HCT116 (cell line): Measurements from ENCODE around the gene TP63. TPM values are rescaled to one million over a fixed set of nuclear protein-coding genes. Genes with fewer than 3 reads are reported as not detected.
A peak's percentile ranks its signal among the peaks of the same experiment; 100 is the strongest.

Experiments used
- ATAC-seq: fragments of 200-7000 bp; cut with Tn5 transposase; 2 replicates; pipeline ENCODE4 v1.9.1; 2020; ENCODE audit warnings: mild to moderate bottlenecking, moderate library complexity
- BruUV-seq: library from RNA; stranded (reverse); fragments of 400-500 nt; replicated peaks from 2 replicates; lab custom pipeline; 2021; lab: Mats Ljungman, UMichigan
- CTCF ChIA-PET: fragments of 300-600 bp; sonication (Branson Sonifier 250); formaldehyde crosslinking; loops from one replicate; lab custom pipeline; 2021; ENCODE audit warnings: antibody characterized with exemption; lab: Charles Lee
- POLR2A ChIA-PET: fragments of 300-600, 350-600 bp; sonication (Branson Sonifier 250); formaldehyde crosslinking; loops from one replicate; lab custom pipeline; 2021; ENCODE audit warnings: antibody characterized with exemption; lab: Charles Lee
- RAD21 ChIA-PET, 2 experiments: fragments of 300-600 bp; sonication (Branson Sonifier 250); formaldehyde crosslinking; loops; one replicate each; lab custom pipeline; 2023; ENCODE audit warnings: low total read pairs in 2 of 2; ENCODE audit not compliant: uncharacterized antibody in 2 of 2, unreplicated experiment in 2 of 2, low non-redundant PET in 1 of 2; lab: Charles Lee
- DNase-seq: peaks from one replicate; pipeline ENCODE4 v3.0.0-alpha.2; 2010; ENCODE audit warnings: low read depth, low spot score
- H2AFZ ChIP-seq: fragments of 200-600 bp; shearing (Covaris generic), sonication (generic); 2 replicates; pipeline ENCODE4 v1.6.1; 2017; ENCODE audit warnings: low read depth, mixed run types, mixed read lengths, antibody characterized with exemption, low read length; ENCODE audit not compliant: poor library complexity, severe bottlenecking
- H3K27ac ChIP-seq: 2 replicates; pipeline ENCODE4 v1.5.1; 2012; ENCODE audit warnings: low read depth, low read length
- H3K27me3 ChIP-seq: fragments of 200-600 bp; sonication (generic); 2 replicates; pipeline ENCODE4 v1.6.1; 2016; ENCODE audit warnings: mixed run types, low read length, mixed read lengths; ENCODE audit not compliant: insufficient read depth
- H3K36me3 ChIP-seq, 2 experiments: fragments of 200-500 bp in 1 of 2; fragments of 200-600 bp in 1 of 2; sonication (Bioruptor generic) in 1 of 2; sonication (generic) in 1 of 2; 2 replicates each; pipeline versions ENCODE4 v1.5.1 to v1.6.1; 2014 to 2016; ENCODE audit warnings: low read length in 2 of 2, inconsistent platforms in 1 of 2, mixed read lengths in 1 of 2, mixed run types in 1 of 2; ENCODE audit not compliant: insufficient read depth in 2 of 2, control insufficient read depth in 1 of 2
- H3K4me1 ChIP-seq, 2 experiments: fragments of 200-600 bp in 1 of 2; sonication (generic) in 1 of 2; 2 replicates each; pipeline versions ENCODE4 v1.5.1 to v1.6.1; 2012 to 2017; ENCODE audit warnings: low read length in 2 of 2, inconsistent platforms in 1 of 2, mild to moderate bottlenecking in 1 of 2, mixed read lengths in 1 of 2, mixed run types in 1 of 2, moderate library complexity in 1 of 2; ENCODE audit not compliant: insufficient read depth in 2 of 2, control insufficient read depth in 1 of 2
- H3K4me2 ChIP-seq: fragments of 200-600 bp; sonication (generic); 2 replicates; pipeline ENCODE4 v1.6.1; 2017; ENCODE audit warnings: mixed run types, low read length, mixed read lengths
- H3K4me3 ChIP-seq, 2 experiments: fragments of 200-600 bp in 1 of 2; sonication (generic) in 1 of 2; replicated peaks in 1 of 2; 2 replicates each; pipeline ENCODE4 v1.5.1; 2011 to 2016; ENCODE audit warnings: low read length in 2 of 2, control low read depth in 1 of 2, low read depth in 1 of 2, mild to moderate bottlenecking in 1 of 2, mixed read lengths in 1 of 2, mixed run types in 1 of 2
- H3K79me2 ChIP-seq: fragments of 200-600 bp; sonication (generic); 2 replicates; pipeline ENCODE4 v1.6.1; 2017; ENCODE audit warnings: mild to moderate bottlenecking, mixed run types, low read length, moderate library complexity, mixed read lengths; ENCODE audit not compliant: insufficient read depth
- H3K9ac ChIP-seq: fragments of 200-600 bp; sonication (generic); 2 replicates; pipeline ENCODE4 v1.6.1; 2016; ENCODE audit warnings: low read length, mixed read lengths
- H3K9me2 ChIP-seq: fragments of 200-600 bp; sonication (generic), shearing (Covaris generic); 2 replicates; pipeline ENCODE4 v1.6.1; 2017; ENCODE audit warnings: mixed run types, mild to moderate bottlenecking, moderate library complexity; ENCODE audit not compliant: insufficient read depth
- H3K9me3 ChIP-seq, 2 experiments: fragments of 200-500 bp in 1 of 2; fragments of 200-600 bp in 1 of 2; sonication (Bioruptor generic) in 1 of 2; sonication (generic) in 1 of 2; 2 replicates each; pipeline ENCODE4 v1.6.1; 2014 to 2017; ENCODE audit warnings: low read length in 2 of 2, mixed read lengths in 2 of 2, inconsistent platforms in 1 of 2, low read depth in 1 of 2, mild to moderate bottlenecking in 1 of 2, mixed run types in 1 of 2, moderate library complexity in 1 of 2; ENCODE audit not compliant: control insufficient read depth in 1 of 2, insufficient read depth in 1 of 2
- H4K20me1 ChIP-seq: fragments of 200-600 bp; sonication (generic), shearing (Covaris generic); 2 replicates; pipeline ENCODE4 v1.6.1; 2017; ENCODE audit warnings: mixed run types, mild to moderate bottlenecking, moderate library complexity; ENCODE audit not compliant: insufficient read depth
- CBX3 ChIP-seq: IDR thresholded peaks from 2 replicates; pipeline ENCODE4 v1.6.1; 2012; ENCODE audit warnings: low read depth
- ZBTB33 ChIP-seq: IDR thresholded peaks from 2 replicates; pipeline ENCODE4 v1.6.1; 2011; ENCODE audit warnings: mild to moderate bottlenecking, low read length, moderate library complexity; ENCODE audit not compliant: insufficient replicate concordance; ENCODE audit errors: extremely low read depth
- ZFX ChIP-seq: fragments of 450-650 bp; IDR thresholded peaks from 2 replicates; pipeline ENCODE4 v1.6.1; 2017
- intact Hi-C: fragments of 100-400 bp; cut with micrococcal nuclease; formaldehyde crosslinking; loops from 2 replicates; pipeline ENCODE4 v1.10.0; 2022
- total RNA-seq: library from RNA; stranded (reverse); gene quantifications from one replicate; pipeline ENCODE4 v1.2.1, GENCODE V29; 2021; ENCODE audit not compliant: unreplicated experiment

The TP63 gene
- total RNA-seq, 1 experiment from 2014 or later, result not detected

- Histone ChIP-seq H3K9ac (no peak overlapping the region), H3K9me3 (no peaks in the 10 kb centered on the region), H4K20me1 (no peaks in the 10 kb centered on the region), H3K4me1 (peaks cover 20 to 37% of the 10 kb centered on the region in 2 experiments), H3K36me3 (no peaks in the 10 kb centered on the region), H2AFZ (no peak overlapping the region), H3K4me2 (peak overlapping the region; percentile 69), H3K27ac (no peak overlapping the region), H3K4me3 (no peak overlapping the region), H3K27me3 (no peaks in the 10 kb centered on the region; the same call in 1 of the 2 replicates), H3K9me2 (no peaks in the 10 kb centered on the region), H3K79me2 (no peaks in the 10 kb centered on the region)
- ChIA-PET POLR2A (no interaction called here), RAD21 (no interaction called here), CTCF (interaction anchor here (2.4 kb wide), 1 partner anchor 664 kb away, joined by 13 read pairs; no protein-coding TSS in a partner anchor)
- ATAC-seq, result no peak
- TF ChIP-seq CBX3 (no peak), ZBTB33 (no peak), ZFX (no peak)
- intact Hi-C loops, result no loop called here
- DNase-seq, result no peak
- no TSS peak for BruUV-seq
Measured at GRCh38 chr3:189936201-189936945, 305.2 kb downstream of the TP63 start.
